RPMI7951 (cell line): ENCODE measurements around the gene ANKZF1. TPM values are rescaled to one million over a fixed set of nuclear protein-coding genes. Genes with fewer than 3 reads are reported as not detected.

Experiments used
- DNase-seq: peaks from one replicate; pipeline ENCODE4 v3.0.0-alpha.2; 2012; ENCODE audit warnings: low read depth
- total RNA-seq: library from RNA; depleted of rRNA; stranded (reverse); fragments of >200 nt; shearing (Covaris generic); gene quantifications from 2 replicates; pipeline ENCODE4 v1.2.3, GENCODE V29; 2014

ANKZF1 gene
- total RNA-seq, 1 experiment from 2014 or later: 27.5 TPM

GRCh38 chr2:219228041-219228910, 1.3 kb upstream of the ANKZF1 start:
- no peak for DNase-seq

GRCh38 chr2:219228911-219229304, 698 bp upstream of the ANKZF1 start:
- no peak for DNase-seq

GRCh38 chr2:219230059-219230540, 494 bp downstream of the ANKZF1 start:
- peak; percentile 59 for DNase-seq

- DNase-seq: no peak
Observed at GRCh38 chr2:219234331-219234730, 4.7 kb downstream of the ANKZF1 start.

GRCh38 chr2:219243291-219243761, 13.7 kb downstream of the ANKZF1 start:
- peak; percentile 54 for DNase-seq

- DNase-seq: no peak
Observed at GRCh38 chr2:219244789-219245147, 15.2 kb downstream of the ANKZF1 start.

- peak; percentile 93 for DNase-seq
Observed at GRCh38 chr2:219245148-219245898, 15.7 kb downstream of the ANKZF1 start, which contains the start of the genes GLB1L and STK16. Gene GLB1L, minus strand, starts transcription at chr2:219245444. Its CDS starts 1,871 bp downstream, at chr2:219243573. Gene STK16, plus strand, starts transcription at chr2:219245479. Its CDS starts 521 bp downstream, at chr2:219246000.

- DNase-seq: no peak
Observed at GRCh38 chr2:219245899-219246230, 16.3 kb downstream of the ANKZF1 start.

- no peak for DNase-seq
Observed at GRCh38 chr2:219246559-219246958, 17.0 kb downstream of the ANKZF1 start.

GRCh38 chr2:219247678-219248642, 18.4 kb downstream of the ANKZF1 start:
- no peak for DNase-seq

GRCh38 chr2:219248845-219249202, 19.2 kb downstream of the ANKZF1 start:
- no peak for DNase-seq

GRCh38 chr2:219249203-219249980, 19.8 kb downstream of the ANKZF1 start:
- DNase-seq: peak; percentile 85

- no peak for DNase-seq
Observed at GRCh38 chr2:219250049-219250781, 20.6 kb downstream of the ANKZF1 start.

GRCh38 chr2:219251656-219252055, 22.1 kb downstream of the ANKZF1 start:
- DNase-seq: peak; percentile 80

GRCh38 chr2:219252084-219252483, 22.5 kb downstream of the ANKZF1 start:
- no peak for DNase-seq

- DNase-seq: no peak
Observed at GRCh38 chr2:219252570-219252899, 22.9 kb downstream of the ANKZF1 start.

GRCh38 chr2:219252900-219253752, 23.5 kb downstream of the ANKZF1 start, which contains the start of gene TUBA4B:
Gene TUBA4B, plus strand, starts transcription at chr2:219253243. Its CDS starts 165 bp downstream, at chr2:219253408.
- no peak for DNase-seq

GRCh38 chr2:219253753-219254589, 24.4 kb downstream of the ANKZF1 start, which contains the start of gene TUBA4A:
Gene TUBA4A, minus strand, starts transcription at chr2:219253918. Its CDS starts 60 bp downstream, at chr2:219253858.
- DNase-seq: peak; percentile 65
